Fibroblast of mammary gland (primary cell): ENCODE measurements around the gene PHKB.
A peak's percentile ranks its signal among the peaks of the same experiment; 100 is the strongest.
"Not testable (repeated sequence)": the region's sequence is repeated elsewhere in the genome, so short reads cannot be mapped to it uniquely, and the experiment has no call there.

Experiments
- DNase-seq: peaks from one replicate; pipeline ENCODE4 v3.0.0-alpha.2; 2010; ENCODE audit warnings: low read depth
- H3K4me3 ChIP-seq: 2 replicates; pipeline ENCODE4 v1.5.1; 2011; ENCODE audit warnings: low read depth, mild to moderate bottlenecking, low read length, moderate library complexity; ENCODE audit not compliant: control insufficient read depth
- TF ChIP-seq, protein P1 (sequence below): conservative IDR thresholded peaks from 2 replicates; pipeline ENCODE4 v1.5.1; 2011; ENCODE audit warnings: low read depth, low read length, inconsistent platforms; ENCODE audit not compliant: control insufficient read depth, insufficient read depth

The PHKB gene

DNA sequence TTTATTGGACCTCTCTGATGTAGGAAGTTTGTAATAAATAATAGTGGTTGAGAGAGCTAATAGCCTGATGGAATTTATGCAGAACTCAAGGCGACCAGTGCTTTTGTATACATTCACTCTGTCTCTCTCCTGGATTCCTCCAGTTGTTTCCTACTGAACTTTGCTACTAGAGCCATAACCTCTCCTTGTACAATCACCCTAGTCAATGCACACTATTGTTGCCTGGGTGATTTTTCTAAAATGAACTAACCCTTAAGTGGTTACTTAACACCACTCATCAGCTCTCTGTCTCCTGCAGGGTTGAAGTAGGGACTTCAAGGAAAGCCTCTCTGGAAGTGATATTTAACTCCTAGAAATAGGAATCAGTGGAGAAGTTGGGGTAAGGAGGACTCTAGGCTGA, 9.7 kb downstream of the PHKB start:
- TF ChIP-seq, protein P1, sequence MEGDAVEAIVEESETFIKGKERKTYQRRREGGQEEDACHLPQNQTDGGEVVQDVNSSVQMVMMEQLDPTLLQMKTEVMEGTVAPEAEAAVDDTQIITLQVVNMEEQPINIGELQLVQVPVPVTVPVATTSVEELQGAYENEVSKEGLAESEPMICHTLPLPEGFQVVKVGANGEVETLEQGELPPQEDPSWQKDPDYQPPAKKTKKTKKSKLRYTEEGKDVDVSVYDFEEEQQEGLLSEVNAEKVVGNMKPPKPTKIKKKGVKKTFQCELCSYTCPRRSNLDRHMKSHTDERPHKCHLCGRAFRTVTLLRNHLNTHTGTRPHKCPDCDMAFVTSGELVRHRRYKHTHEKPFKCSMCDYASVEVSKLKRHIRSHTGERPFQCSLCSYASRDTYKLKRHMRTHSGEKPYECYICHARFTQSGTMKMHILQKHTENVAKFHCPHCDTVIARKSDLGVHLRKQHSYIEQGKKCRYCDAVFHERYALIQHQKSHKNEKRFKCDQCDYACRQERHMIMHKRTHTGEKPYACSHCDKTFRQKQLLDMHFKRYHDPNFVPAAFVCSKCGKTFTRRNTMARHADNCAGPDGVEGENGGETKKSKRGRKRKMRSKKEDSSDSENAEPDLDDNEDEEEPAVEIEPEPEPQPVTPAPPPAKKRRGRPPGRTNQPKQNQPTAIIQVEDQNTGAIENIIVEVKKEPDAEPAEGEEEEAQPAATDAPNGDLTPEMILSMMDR: no peak
- H3K4me3 ChIP-seq: no peak overlapping the region
- no peak for DNase-seq

DNA sequence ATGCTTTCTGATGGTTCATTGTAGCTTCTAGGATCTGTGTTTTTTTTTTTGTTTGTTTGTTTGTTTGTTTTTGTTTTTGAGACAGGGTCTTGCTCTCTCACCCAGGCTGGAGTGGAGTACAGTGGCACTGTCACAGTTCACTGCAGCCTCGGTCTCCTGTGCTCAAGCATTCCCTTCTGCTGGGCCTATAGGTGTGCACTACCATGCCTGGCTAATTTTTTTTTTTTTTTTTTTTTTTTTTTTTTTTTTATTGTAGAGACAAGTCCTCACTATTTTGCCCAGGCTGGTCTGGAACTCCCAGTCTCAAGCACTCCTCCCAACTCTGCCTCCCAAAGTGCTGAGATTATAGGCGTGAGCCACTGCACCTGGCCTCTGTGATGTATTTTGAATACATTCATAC, 11.9 kb downstream of the PHKB start:
- not testable (repeated sequence) for DNase-seq, H3K4me3 ChIP-seq

DNA sequence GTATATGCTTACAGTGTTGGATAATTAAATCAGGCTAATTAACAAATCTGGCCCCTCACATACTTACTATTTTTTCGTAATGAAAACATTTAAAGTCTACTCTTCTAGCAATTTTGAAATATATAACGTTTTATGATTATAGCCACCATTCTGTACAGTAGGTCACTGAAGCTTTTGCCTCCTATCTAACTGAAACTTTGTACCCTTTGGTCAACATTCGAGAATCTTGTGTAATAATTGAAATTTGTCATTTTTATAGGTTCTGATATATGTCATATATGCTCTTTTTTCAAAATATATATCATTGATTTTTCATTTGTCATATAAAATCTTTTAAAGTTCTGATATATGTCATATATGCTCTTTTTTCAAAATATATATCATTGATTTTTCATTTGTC, 12.7 kb downstream of the PHKB start:
- no peak overlapping the region for H3K4me3 ChIP-seq
- TF ChIP-seq, protein P1: no peak
- DNase-seq: no peak

DNA sequence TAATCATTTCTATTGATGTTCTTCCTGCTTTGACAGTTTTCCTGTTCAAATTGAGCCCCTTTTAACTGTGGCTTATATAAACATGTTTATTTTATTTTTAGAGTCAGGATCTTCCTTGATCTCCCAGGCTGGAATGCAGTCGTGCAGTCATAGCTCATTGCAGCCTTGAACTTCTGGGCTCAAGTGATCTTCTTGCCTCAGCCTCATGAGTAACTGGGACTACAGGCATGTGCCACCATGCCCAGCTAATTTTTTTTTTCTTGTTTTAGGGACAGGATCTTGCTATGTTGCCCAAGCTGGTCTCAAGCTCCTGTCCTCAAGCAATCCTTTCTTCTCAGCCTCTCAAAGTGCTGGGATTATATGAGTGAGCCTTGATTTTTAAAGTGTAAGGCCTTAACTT, 14.7 kb downstream of the PHKB start:
- H3K4me3 ChIP-seq: no peak overlapping the region
- TF ChIP-seq, protein P1: no peak
- DNase-seq: peak; percentile 8

DNA sequence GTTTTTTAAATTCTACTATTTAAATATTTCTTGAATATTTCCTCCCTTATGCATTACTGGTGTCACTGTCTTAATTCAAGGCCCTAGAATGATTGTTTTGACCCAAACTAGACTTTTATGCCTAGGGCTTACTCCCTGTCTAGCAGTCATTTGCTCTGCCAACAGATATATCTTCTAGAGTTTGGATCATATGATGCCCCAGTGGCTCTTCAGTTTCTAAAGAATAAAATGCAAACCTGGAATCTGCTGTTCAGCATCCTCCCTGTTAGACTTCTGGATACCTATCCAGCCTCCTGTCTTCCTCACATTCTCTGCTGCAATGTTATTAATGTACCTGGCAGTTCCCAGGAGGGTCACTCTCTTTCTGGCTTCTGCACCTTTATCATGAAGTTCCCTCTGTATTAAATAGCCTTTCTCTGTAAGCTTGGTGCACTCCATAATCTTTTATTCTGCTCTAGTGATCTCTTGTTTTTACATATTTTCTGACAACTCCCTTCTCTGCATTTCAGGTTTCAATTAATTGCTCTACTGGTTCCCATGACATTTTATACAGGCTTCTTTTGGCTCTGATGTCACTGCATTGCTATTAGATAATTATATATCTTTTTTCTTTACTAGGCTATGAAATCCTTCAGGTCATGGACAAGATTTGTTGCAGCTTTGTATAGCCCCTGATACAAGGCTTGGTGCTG, 15.7 kb downstream of the PHKB start:
- no peak for DNase-seq
- TF ChIP-seq, protein P1: no peak
- no peak overlapping the region for H3K4me3 ChIP-seq

DNA sequence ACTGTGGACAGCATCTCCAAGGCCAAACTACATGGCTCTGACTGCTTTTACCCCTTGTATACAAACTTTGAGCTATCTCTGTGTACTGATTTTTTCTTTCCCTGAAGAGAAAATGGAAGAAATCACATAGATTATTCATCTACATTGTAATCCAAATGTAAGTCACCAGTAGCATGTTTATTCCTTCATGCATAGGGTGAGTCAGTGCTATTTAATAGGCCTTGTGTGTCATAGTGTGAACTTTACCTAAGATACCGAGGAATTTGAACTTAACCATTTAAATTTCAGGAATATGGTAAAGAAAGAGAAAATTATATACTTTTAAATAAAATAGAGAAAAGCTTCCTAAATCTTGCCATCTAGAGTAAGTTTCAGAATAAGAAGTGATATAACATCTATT, 16.5 kb downstream of the PHKB start:
- TF ChIP-seq, protein P1: no peak
- DNase-seq: peak; percentile 61

DNA sequence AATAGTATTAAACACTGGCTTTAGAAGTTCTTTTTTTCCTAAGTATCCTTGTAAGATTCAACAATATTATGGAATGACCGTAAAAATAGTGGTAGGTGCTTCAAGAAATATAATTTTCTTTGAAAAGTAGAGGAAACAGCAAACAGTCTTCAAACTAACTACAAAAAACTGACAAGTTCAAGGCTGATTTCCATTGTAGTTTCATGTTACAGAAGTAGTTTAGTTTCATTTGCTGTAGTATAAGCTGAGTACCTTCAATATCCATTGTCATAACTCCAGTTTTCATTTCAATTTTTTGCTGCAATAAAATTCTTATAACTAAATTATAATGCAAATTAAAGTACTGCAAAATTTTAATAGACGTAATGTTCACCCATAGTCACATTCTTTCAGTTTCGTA, 19.3 kb downstream of the PHKB start:
- no peak for DNase-seq
- no peak overlapping the region for H3K4me3 ChIP-seq
- TF ChIP-seq, protein P1: no peak

More for the DNA sequence above, 16.5 kb downstream of the PHKB start:
- no peak overlapping the region for H3K4me3 ChIP-seq
